T-helper 1 cell treated with Interleukin-12 subunit alpha and Interleukin-12 subunit beta and Interleukin-4 antibody, amounts not matched to agents 30 ng/mL and 1 ng/mL, for 36 hours (primary cell): ENCODE data around the gene FDX2. TPM values are rescaled to one million over a fixed set of nuclear protein-coding genes. Genes with fewer than 3 reads are reported as not detected.

ENCODE experiments used
- intact Hi-C: fragments of 100-400 bp; cut with micrococcal nuclease; formaldehyde crosslinking; loops from one replicate; pipeline ENCODE4 v1.15.1; 2024
- total RNA-seq: library from RNA; stranded (reverse); gene quantifications from 2 replicates; pipeline ENCODE4 v1.2.3, GENCODE V29; 2022

The FDX2 gene
- total RNA-seq, 1 donor from 2014 or later: 8.8 TPM

- intact Hi-C loops: loop anchor here (1.0 to 10.0 kb wide), 16 partner anchors 18 to 1101 kb away; partner anchors contain the start of genes CDC37, FBXL12, FDX2 and ICAM1
Observed at GRCh38 chr19:10333758-10334587, 18.2 kb upstream of the FDX2 start.

- intact Hi-C loops: loop anchor here (1.0 to 10.0 kb wide), 16 partner anchors 17 to 1102 kb away; partner anchors contain the start of genes CDC37, FBXL12, FDX2 and ICAM1
Observed at GRCh38 chr19:10332965-10333757, 17.3 kb upstream of the FDX2 start, which contains the start of gene RAVER1. Gene RAVER1 (minus strand): TSS chr19:10333529. CDS start chr19:10333507, 22 bp downstream.

GRCh38 chr19:10332158-10332964 lies 16.5 kb upstream of the FDX2 start:
- intact Hi-C loops: loop anchor here (2.0 to 10.0 kb wide), 3 partner anchors 46 to 538 kb away; partner anchors contain the start of genes FBXL12 and ICAM4

GRCh38 chr19:10329555-10329954 lies 13.7 kb upstream of the FDX2 start:
- intact Hi-C loops: no loop called here

- intact Hi-C loops: no loop called here
Observed at GRCh38 chr19:10328558-10329429, 13.0 kb upstream of the FDX2 start.

GRCh38 chr19:10327793-10328192 lies 12.0 kb upstream of the FDX2 start:
- intact Hi-C loops: no loop called here

- intact Hi-C loops: no loop called here
Observed at GRCh38 chr19:10325732-10326131, 9.9 kb upstream of the FDX2 start.

- intact Hi-C loops: no loop called here
Observed at GRCh38 chr19:10321874-10322835, 6.3 kb upstream of the FDX2 start.

- intact Hi-C loops: no loop called here
Observed at GRCh38 chr19:10321417-10321797, 5.6 kb upstream of the FDX2 start.

- intact Hi-C loops: no loop called here
Observed at GRCh38 chr19:10320602-10321416, 5.0 kb upstream of the FDX2 start.

- intact Hi-C loops: loop anchor here (5.0 kb wide), 1 partner anchor 63 kb away; the partner anchor contains the start of gene TYK2
Observed at GRCh38 chr19:10318807-10319682, 3.2 kb upstream of the FDX2 start.

GRCh38 chr19:10317857-10318462 lies 2.1 kb upstream of the FDX2 start:
- intact Hi-C loops: loop anchor here (2.0 to 5.0 kb wide), 2 partner anchors 23 to 64 kb away; partner anchors contain the start of gene TYK2

GRCh38 chr19:10317045-10317856 lies 1.4 kb upstream of the FDX2 start:
- intact Hi-C loops: loop anchor here (2.0 to 5.0 kb wide), 2 partner anchors 22 to 65 kb away; partner anchors contain the start of gene TYK2

GRCh38 chr19:10316229-10317044 lies 622 bp upstream of the FDX2 start:
- intact Hi-C loops: loop anchor here (1.0 to 5.0 kb wide), 4 partner anchors 17 to 66 kb away; partner anchors contain the start of genes ICAM1, RAVER1 and TYK2

- intact Hi-C loops: no loop called here
Observed at GRCh38 chr19:10309423-10309822, 6.4 kb downstream of the FDX2 start, which contains the start of gene ZGLP1. Gene ZGLP1 (minus strand): TSS chr19:10309815.
